Ovary (tissue), 3 donors: ENCODE measurements around the gene PCBP3.

Experiments
- POLR2A ChIP-seq: fragments of 450-650 bp; IDR thresholded peaks from one replicate; pipeline ENCODE4 v1.6.1; 2017; ENCODE audit warnings: antibody characterized with exemption, mild to moderate bottlenecking, moderate library complexity
- TF ChIP-seq, protein P1 (sequence below), 3 donors: fragments of 450-650 bp in 2 of 3; fragments of 200-600 bp in 1 of 3; IDR thresholded peaks; one replicate each; pipeline versions ENCODE4 v1.5.1 to v1.8.0; 2016 to 2022; ENCODE audit warnings: antibody characterized with exemption in 3 of 3, mild to moderate bottlenecking in 1 of 3
- donor health status: DM: no; HTN: no; CAD: no.

DNA sequence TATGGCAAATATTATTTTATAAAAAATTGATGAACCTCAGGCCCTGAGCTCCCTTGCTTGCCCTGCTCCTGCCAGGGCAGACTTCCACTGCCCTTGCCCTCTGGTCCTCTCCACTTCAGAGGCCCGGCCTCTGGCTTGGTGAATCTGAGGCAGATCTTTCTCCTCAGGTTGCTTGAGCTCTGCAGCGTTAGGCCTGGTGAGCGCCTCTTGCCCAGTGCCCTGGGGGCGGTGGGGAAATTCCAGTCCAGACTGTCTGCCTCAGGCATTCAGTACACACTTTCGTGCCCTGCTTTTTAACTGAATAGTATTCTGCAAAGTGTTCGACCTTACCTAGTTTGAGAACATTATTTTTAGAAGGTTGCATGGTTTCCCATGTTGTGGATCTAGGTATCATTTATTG, 98.2 kb downstream of the PCBP3 start:
- TF ChIP-seq, protein P1, sequence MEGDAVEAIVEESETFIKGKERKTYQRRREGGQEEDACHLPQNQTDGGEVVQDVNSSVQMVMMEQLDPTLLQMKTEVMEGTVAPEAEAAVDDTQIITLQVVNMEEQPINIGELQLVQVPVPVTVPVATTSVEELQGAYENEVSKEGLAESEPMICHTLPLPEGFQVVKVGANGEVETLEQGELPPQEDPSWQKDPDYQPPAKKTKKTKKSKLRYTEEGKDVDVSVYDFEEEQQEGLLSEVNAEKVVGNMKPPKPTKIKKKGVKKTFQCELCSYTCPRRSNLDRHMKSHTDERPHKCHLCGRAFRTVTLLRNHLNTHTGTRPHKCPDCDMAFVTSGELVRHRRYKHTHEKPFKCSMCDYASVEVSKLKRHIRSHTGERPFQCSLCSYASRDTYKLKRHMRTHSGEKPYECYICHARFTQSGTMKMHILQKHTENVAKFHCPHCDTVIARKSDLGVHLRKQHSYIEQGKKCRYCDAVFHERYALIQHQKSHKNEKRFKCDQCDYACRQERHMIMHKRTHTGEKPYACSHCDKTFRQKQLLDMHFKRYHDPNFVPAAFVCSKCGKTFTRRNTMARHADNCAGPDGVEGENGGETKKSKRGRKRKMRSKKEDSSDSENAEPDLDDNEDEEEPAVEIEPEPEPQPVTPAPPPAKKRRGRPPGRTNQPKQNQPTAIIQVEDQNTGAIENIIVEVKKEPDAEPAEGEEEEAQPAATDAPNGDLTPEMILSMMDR (IDR thresholded peaks at IDR 0.05) = no peak
- TF ChIP-seq POLR2A = no peak
